OCI-LY1 (cell line): ENCODE measurements around the gene SMIM14.

ENCODE experiments used
- CTCF ChIP-seq: fragments of 200-600 bp; sonication (generic), shearing (Covaris generic); IDR thresholded peaks from 2 replicates; pipeline ENCODE4 v1.5.1; 2017; ENCODE audit warnings: mild to moderate bottlenecking, antibody characterized with exemption, low read length, moderate library complexity, mixed read lengths
- EZH2 ChIP-seq: fragments of 200-600 bp; sonication (generic), shearing (Covaris generic); IDR thresholded peaks from 2 replicates; pipeline ENCODE4 v1.8.0; 2017; ENCODE audit warnings: borderline replicate concordance, mixed run types, mild to moderate bottlenecking, antibody characterized with exemption, low read length, moderate library complexity, mixed read lengths

- TF ChIP-seq CTCF (no peak), EZH2 (no peak)
These were observed 4.4 kb upstream of the SMIM14 start for GRCh38 chr4:39642885-39643552.
